Suprapubic skin (tissue), 3 donors: ENCODE data around the gene LCN15.

Experiments used
- POLR2A ChIP-seq, 2 donors: fragments of 450-650 bp; IDR thresholded peaks; one replicate each; pipeline ENCODE4 v1.6.1; 2017; ENCODE audit warnings: antibody characterized with exemption in 2 of 2, mild to moderate bottlenecking in 2 of 2, moderate library complexity in 2 of 2
- TF ChIP-seq, protein P1 (sequence below), 2 donors: fragments of 200-600 bp in 1 of 2; fragments of 450-650 bp in 1 of 2; sonication (generic) in 1 of 2; IDR thresholded peaks; one replicate each; pipeline ENCODE4 v1.5.1; 2016 to 2019; ENCODE audit warnings: antibody characterized with exemption in 2 of 2, mild to moderate bottlenecking in 1 of 2, moderate library complexity in 1 of 2

DNA sequence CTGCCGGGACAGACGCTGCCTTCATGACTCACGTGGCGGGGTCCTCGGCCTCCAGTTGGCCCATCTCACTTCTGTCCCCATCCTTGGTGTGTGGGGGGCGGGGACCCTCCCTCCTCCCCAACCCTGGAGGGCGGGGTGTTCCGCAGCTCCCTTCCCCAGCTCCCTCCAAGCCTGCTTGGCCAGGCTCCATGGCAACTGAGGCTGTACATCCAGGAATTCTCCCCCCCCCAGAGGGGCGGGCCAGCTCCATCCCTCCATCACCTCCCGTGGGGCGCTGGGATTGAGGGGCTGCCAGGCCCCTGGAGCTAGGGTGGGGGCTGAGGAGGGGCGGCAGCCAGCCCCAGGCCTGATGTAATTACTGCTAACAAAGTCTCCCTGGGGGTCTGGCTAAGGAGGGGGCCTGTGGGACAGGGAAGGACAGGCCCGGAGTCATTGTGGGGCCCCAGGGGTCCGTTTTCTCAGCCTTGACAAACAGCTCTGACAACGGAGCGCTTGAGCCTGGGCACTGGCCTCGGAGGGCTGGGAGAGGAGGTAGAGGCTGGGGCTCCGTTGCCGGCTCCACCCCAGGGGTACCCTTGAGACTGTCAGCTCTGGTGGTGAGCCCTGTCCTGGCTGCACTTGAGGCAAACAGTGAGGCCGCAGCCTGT, 43.9 kb downstream of the LCN15 start:
- TF ChIP-seq, protein P1, sequence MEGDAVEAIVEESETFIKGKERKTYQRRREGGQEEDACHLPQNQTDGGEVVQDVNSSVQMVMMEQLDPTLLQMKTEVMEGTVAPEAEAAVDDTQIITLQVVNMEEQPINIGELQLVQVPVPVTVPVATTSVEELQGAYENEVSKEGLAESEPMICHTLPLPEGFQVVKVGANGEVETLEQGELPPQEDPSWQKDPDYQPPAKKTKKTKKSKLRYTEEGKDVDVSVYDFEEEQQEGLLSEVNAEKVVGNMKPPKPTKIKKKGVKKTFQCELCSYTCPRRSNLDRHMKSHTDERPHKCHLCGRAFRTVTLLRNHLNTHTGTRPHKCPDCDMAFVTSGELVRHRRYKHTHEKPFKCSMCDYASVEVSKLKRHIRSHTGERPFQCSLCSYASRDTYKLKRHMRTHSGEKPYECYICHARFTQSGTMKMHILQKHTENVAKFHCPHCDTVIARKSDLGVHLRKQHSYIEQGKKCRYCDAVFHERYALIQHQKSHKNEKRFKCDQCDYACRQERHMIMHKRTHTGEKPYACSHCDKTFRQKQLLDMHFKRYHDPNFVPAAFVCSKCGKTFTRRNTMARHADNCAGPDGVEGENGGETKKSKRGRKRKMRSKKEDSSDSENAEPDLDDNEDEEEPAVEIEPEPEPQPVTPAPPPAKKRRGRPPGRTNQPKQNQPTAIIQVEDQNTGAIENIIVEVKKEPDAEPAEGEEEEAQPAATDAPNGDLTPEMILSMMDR (IDR thresholded peaks at IDR 0.05): no peak
- TF ChIP-seq POLR2A (IDR thresholded peaks at IDR 0.05): no peak
